Muscle layer of duodenum (tissue), 2 donors: ENCODE results near the gene LTBR.
"Not testable (repeated sequence)": the region's sequence is repeated elsewhere in the genome, so short reads cannot be mapped to it uniquely, and the experiment has no call there.

ENCODE experiments used
- H3K27ac ChIP-seq: one replicate; pipeline ENCODE4 v1.7.0; 2013; ENCODE audit warnings: mild to moderate bottlenecking, low read length
- H3K27me3 ChIP-seq: one replicate; pipeline ENCODE4 v1.7.0; 2013; ENCODE audit warnings: low read depth, mild to moderate bottlenecking, control low read depth, low read length
- H3K36me3 ChIP-seq, 2 donors: one replicate each; pipeline ENCODE4 v1.7.0; 2013; ENCODE audit warnings: low read length in 2 of 2, control low read depth in 1 of 2, mild to moderate bottlenecking in 1 of 2; ENCODE audit not compliant: insufficient read depth in 2 of 2, control insufficient read depth in 1 of 2
- H3K4me1 ChIP-seq, 2 donors: one replicate each; pipeline ENCODE4 v1.7.0; 2013; ENCODE audit warnings: low read length in 2 of 2, mild to moderate bottlenecking in 2 of 2, control low read depth in 1 of 2, moderate library complexity in 1 of 2; ENCODE audit not compliant: insufficient read depth in 2 of 2, control insufficient read depth in 1 of 2
- H3K4me3 ChIP-seq, 2 donors: one replicate each; pipeline ENCODE4 v1.7.0; 2013; ENCODE audit warnings: low read length in 2 of 2, low read depth in 1 of 2, mild to moderate bottlenecking in 1 of 2
- H3K9me3 ChIP-seq, 2 donors: one replicate each; pipeline ENCODE4 v1.7.0; 2013; ENCODE audit warnings: low read length in 2 of 2, control low read depth in 1 of 2, mild to moderate bottlenecking in 1 of 2; ENCODE audit not compliant: control insufficient read depth in 1 of 2
- donor health status: healthy.

LTBR gene

GRCh38 chr12:6340032-6340638 lies 43.8 kb upstream of the LTBR start:
- peaks cover 27 to 41% of the 10 kb centered on the region in 2 donors for H3K4me1 ChIP-seq
- no peaks in the 10 kb centered on the region for H3K27me3 ChIP-seq
- peak overlapping the region; percentile 97 to 99 for H3K4me3 ChIP-seq
- H3K36me3 ChIP-seq = peaks cover 0 to 18% of the 10 kb centered on the region in 2 donors
- peak overlapping the region; percentile 100 for H3K27ac ChIP-seq
- no peaks in the 10 kb centered on the region for H3K9me3 ChIP-seq

- H3K9me3 ChIP-seq = no peaks in the 10 kb centered on the region
- peak overlapping the region; percentile 97 to 99 for H3K4me3 ChIP-seq
- H3K27ac ChIP-seq = peak overlapping the region; percentile 100
- H3K36me3 ChIP-seq = peaks cover 0 to 16% of the 10 kb centered on the region in 2 donors
- peaks cover 25 to 39% of the 10 kb centered on the region in 2 donors for H3K4me1 ChIP-seq
- H3K27me3 ChIP-seq = no peaks in the 10 kb centered on the region
Observed at GRCh38 chr12:6340745-6341416, 43.1 kb upstream of the LTBR start.

GRCh38 chr12:6341417-6342139 lies 42.4 kb upstream of the LTBR start, which contains the start of gene TNFRSF1A:
Gene TNFRSF1A, minus strand, starts transcription at chr12:6342076. Its CDS starts 262 bp downstream, at chr12:6341814.
- H3K4me3 ChIP-seq = peak within 1 kb of the TSS; percentile 97 to 99
- H3K4me1 ChIP-seq = peaks cover 31 to 39% of the 10 kb centered on the region in 2 donors
- H3K36me3 ChIP-seq = peaks cover 0 to 14% of the 10 kb centered on the region in 2 donors
- H3K27me3 ChIP-seq = no peaks in the 10 kb centered on the region
- peak within 1 kb of the TSS; percentile 100 for H3K27ac ChIP-seq
- H3K9me3 ChIP-seq = no peaks in the 10 kb centered on the region

- peaks cover 31 to 32% of the 10 kb centered on the region in 2 donors for H3K4me1 ChIP-seq
Observed at GRCh38 chr12:6342140-6342889, 41.6 kb upstream of the LTBR start.

GRCh38 chr12:6343518-6343917 lies 40.4 kb upstream of the LTBR start:
- Histone ChIP-seq H3K27me3 (no peaks in the 10 kb centered on the region), H3K9me3 (no peaks in the 10 kb centered on the region), H3K4me3 (no peak overlapping the region), H3K27ac (peak overlapping the region; percentile 100), H3K4me1 (peaks cover 19 to 30% of the 10 kb centered on the region in 2 donors), H3K36me3 (peaks cover 0 to 6% of the 10 kb centered on the region in 2 donors)

More at GRCh38 chr12:6342140-6342889, 41.6 kb upstream of the LTBR start:
- H3K27me3 ChIP-seq = no peaks in the 10 kb centered on the region
- peaks cover 0 to 8% of the 10 kb centered on the region in 2 donors for H3K36me3 ChIP-seq
- peak overlapping the region; percentile 97 to 99 for H3K4me3 ChIP-seq
- peak overlapping the region; percentile 100 for H3K27ac ChIP-seq
- no peaks in the 10 kb centered on the region for H3K9me3 ChIP-seq

- Histone ChIP-seq H3K27ac (peak overlapping the region; percentile 100), H3K4me1 (peaks cover 18 to 23% of the 10 kb centered on the region in 2 donors)
- H3K4me3 ChIP-seq, H3K36me3 ChIP-seq, H3K27me3 ChIP-seq, H3K9me3 ChIP-seq: not testable (repeated sequence)
Observed at GRCh38 chr12:6344101-6344660, 39.8 kb upstream of the LTBR start.

DNA sequence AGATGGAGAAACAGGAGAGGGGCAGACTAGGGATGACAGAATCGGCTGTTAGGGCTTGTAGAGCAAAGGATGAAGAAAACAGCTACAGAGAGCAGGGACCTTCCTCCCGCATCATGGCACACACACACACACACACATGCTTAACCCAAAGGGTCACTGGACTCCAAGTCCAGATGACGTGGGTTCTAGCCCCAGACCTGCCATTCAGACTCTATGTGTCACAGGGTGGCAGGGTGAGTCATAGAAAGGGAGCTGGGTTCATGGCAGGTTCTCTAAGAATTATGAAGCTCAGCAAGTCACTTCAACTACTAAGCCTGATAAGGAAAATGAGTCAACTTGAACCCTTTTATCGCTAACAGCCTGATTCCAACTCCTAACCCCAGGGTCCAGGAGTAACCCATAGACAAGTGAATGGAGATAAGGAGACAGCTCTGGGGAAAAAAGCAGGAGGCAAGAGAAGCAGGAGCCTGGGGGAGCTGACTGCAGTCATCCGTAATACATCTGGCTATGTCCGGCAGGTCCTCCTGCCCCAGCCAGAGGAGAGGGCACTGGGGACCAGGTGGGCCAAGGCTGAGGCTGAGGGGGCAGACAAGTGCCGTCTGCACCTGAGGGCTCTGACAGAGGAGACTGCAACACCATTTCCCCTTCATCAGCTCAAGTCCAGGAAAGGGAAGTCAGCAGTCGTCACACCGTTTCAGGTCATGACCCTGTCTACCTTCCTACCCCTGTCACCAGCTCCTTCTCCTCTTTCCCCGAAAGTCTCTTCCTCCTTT lies 38.5 kb upstream of the LTBR start:
- H3K9me3 ChIP-seq = no peaks in the 10 kb centered on the region
- H3K4me3 ChIP-seq = no peak overlapping the region
- no peaks in the 10 kb centered on the region for H3K27me3 ChIP-seq
- peak overlapping the region; percentile 56 for H3K27ac ChIP-seq
- H3K36me3 ChIP-seq = peaks cover 0 to 6% of the 10 kb centered on the region in 2 donors
- H3K4me1 ChIP-seq = peaks cover 18 to 23% of the 10 kb centered on the region in 2 donors

DNA sequence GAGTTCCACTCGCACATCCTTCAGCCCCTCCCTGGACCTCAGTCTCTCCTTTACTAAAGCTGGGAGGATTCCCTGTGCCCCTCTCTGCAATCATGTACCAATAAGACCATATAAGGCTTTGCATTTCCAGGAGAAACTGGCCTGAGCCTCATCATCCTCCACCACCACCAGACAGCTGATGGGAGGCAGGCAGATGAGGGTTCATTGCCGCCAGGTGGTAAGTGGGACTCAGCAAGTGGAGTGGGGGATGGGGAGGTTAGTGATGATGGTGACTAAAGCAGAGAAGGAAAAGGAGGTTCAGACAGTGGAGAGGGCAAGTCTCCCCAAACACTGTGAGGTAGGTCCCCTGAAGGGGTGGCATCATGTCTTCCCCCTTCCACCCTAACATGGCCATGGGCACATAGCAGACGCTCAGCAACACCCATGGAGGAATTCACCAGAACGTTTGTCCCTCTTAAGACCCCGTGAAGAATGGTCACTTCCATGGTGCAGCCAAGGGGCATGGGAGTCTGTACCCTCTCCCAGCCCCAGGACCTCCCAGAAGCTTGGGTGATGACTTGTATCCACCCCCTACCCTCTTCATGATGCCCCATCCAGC lies 37.6 kb upstream of the LTBR start:
- H3K9me3 ChIP-seq = no peaks in the 10 kb centered on the region
- no peak overlapping the region for H3K4me3 ChIP-seq
- H3K27ac ChIP-seq = peak overlapping the region; percentile 56
- peaks cover 0 to 5% of the 10 kb centered on the region in 2 donors for H3K36me3 ChIP-seq
- peaks cover 18 to 23% of the 10 kb centered on the region in 2 donors for H3K4me1 ChIP-seq
- no peaks in the 10 kb centered on the region for H3K27me3 ChIP-seq

GRCh38 chr12:6346942-6347341 lies 37.0 kb upstream of the LTBR start:
- Histone ChIP-seq H3K4me3 (no peak overlapping the region), H3K9me3 (no peaks in the 10 kb centered on the region), H3K27me3 (no peaks in the 10 kb centered on the region), H3K27ac (peak overlapping the region; percentile 65), H3K4me1 (peaks cover 18 to 23% of the 10 kb centered on the region in 2 donors), H3K36me3 (no peaks in the 10 kb centered on the region)
